Activated CD8-positive, alpha-beta T cell treated with anti-CD3 and anti-CD28 coated beads, Interleukin-2, amount 10 ng/mL, durations not matched to agents 7 days and 5 days (primary cell): Measurements from ENCODE around the gene KCNG2. TPM values are rescaled to one million over a fixed set of nuclear protein-coding genes. Genes with fewer than 3 reads are reported as not detected.

Experiments used
- ATAC-seq: fragments of 150-1000 bp; cut with Tn5 transposase; one replicate; pipeline ENCODE4 v1.10.0; 2021; ENCODE audit warnings: moderate library complexity
- CTCF ChIA-PET: fragments of 350-600 bp; sonication (Branson Sonifier 250); formaldehyde crosslinking; loops from one replicate; lab custom pipeline; 2021; ENCODE audit warnings: antibody characterized with exemption; lab: Charles Lee
- POLR2A ChIA-PET: fragments of 350-600 bp; sonication (Branson Sonifier 250); formaldehyde crosslinking; loops from one replicate; lab custom pipeline; 2021; ENCODE audit warnings: antibody characterized with exemption; lab: Charles Lee
- DNase-seq: peaks from one replicate; pipeline ENCODE4 v3.0.0-alpha.2; 2020
- H3K27ac Mint-ChIP-seq: one replicate; pipeline ENCODE4 v1.8.0; 2021; ENCODE audit warnings: mild to moderate bottlenecking, mixed read lengths
- H3K27me3 Mint-ChIP-seq: one replicate; pipeline ENCODE4 v1.8.0; 2021; ENCODE audit warnings: low read depth, mixed read lengths
- H3K36me3 Mint-ChIP-seq: one replicate; pipeline ENCODE4 v1.8.0; 2021; ENCODE audit warnings: low read depth, mixed read lengths
- H3K4me1 Mint-ChIP-seq: one replicate; pipeline ENCODE4 v1.8.0; 2021; ENCODE audit warnings: low read depth, mixed read lengths
- H3K4me3 Mint-ChIP-seq: one replicate; pipeline ENCODE4 v1.8.0; 2021; ENCODE audit warnings: mild to moderate bottlenecking, mixed read lengths
- H3K9me3 Mint-ChIP-seq: one replicate; pipeline ENCODE4 v1.8.0; 2022; ENCODE audit warnings: mixed read lengths; ENCODE audit not compliant: insufficient read depth
- total RNA-seq, 2 experiments: library from RNA; stranded (reverse); gene quantifications; one replicate each; pipeline ENCODE4 v1.2.3, GENCODE V29; 2021

Gene KCNG2
- total RNA-seq, 2 experiments from 2014 or later = not detected

- Mint-ChIP-seq H3K27ac (peak overlapping the region; percentile 77), H3K36me3 (peaks cover 52% of the 10 kb centered on the region), H3K27me3 (no peaks in the 10 kb centered on the region), H3K9me3 (peaks cover 6% of the 10 kb centered on the region), H3K4me3 (no peak overlapping the region), H3K4me1 (peaks cover 29% of the 10 kb centered on the region)
- ChIA-PET POLR2A (no interaction called here), CTCF (no interaction called here)
- ATAC-seq = peak; percentile 83
- peak; percentile 75 for DNase-seq
Measured at GRCh38 chr18:79912409-79912991, 114.8 kb downstream of the KCNG2 start.

DNA sequence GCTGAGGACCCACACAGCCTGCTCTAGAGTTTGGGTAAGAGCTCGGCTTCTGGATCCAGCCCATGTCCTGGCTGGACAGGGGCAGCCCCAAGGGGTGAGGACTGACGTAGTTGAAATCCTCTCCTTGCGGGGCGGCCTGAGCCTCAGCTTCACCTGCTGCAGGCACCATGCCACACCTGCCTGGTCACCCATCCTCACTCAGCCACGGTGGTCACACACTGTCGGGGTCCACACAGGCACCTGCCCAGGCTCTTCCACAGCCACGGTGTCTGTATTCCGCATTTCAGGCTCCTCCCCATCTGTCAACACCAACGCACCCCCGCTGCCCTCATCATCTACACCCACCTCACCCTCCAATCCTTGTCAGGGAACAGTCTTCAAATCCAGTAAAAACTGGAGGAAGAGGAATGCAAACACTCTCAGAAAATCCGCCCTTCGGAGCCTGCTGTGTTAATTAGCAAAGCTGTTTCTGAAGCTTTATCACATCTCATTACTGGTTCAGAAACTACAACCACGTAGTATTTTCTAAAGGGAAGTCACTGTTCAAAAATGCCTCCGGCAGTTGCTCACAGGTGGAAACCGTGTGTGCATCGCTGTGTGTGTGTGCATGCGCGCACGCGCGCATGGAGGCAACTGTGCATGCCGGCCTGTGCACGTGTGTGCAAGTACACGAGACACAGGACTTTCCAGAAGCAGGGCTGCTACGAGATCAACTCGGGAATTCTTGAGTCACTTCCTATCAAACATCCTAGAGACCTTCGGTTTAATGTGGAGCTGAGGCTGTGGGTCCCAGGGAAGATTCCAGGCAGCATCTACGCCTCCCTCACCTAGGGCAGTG lies 115.5 kb downstream of the KCNG2 start:
- Mint-ChIP-seq H3K4me3 (no peak overlapping the region), H3K36me3 (peaks cover 56% of the 10 kb centered on the region), H3K27ac (peak overlapping the region; percentile 83), H3K27me3 (no peaks in the 10 kb centered on the region), H3K9me3 (peaks cover 6% of the 10 kb centered on the region), H3K4me1 (peaks cover 29% of the 10 kb centered on the region)
- CTCF ChIA-PET = no interaction called here
- ATAC-seq (no peak), DNase-seq (no peak)
- POLR2A ChIA-PET = no interaction called here

- Mint-ChIP-seq H3K4me3 (no peak overlapping the region), H3K36me3 (peaks cover 56% of the 10 kb centered on the region)
Measured at GRCh38 chr18:79914614-79915160, 116.9 kb downstream of the KCNG2 start.

DNA sequence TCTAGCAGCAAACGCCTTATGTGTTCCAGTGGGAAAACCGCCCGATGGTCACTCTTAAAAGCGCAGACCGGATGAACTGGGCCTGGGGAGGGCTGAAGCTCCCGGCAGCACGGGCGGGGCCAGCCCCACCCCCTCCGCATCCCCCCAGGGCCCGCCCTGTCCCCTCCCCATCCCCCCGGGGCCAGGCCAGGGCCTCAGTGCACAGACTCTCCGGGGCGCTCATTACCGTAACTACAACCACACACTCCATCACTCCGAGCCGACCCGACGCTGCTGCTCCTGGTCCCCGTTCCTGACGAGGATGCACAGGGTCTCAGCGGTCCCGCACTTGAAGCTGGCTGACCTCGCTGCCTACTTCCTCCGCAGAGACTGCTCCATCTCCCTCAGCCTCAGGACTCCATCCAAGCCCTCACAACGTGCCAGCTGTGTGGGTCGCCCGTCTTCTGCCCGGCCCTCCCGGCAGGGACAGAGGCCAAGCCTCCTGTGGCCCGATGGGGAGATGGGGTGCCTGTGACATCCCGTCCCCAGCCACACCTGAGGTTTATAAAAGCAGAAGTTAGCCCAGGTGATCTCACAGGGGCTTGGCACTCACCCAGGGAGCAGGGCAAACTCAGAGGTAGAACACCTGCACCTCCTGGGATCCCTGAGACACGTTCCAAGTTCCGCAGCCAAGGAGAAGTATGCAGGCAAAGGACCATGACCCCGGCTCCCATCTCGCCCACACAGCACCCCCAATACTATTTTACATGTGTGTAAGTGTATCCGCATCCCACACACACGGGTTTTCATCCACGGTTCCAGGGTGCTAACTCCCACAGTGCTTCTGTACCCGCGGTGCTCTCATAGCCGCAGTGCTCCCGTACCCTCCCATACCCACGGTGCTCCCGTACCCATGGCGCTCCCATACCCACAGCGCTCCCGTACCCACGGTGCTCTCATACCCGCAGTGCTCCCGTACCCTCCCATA lies 117.7 kb downstream of the KCNG2 start:
- Mint-ChIP-seq H3K4me1 (peaks cover 29% of the 10 kb centered on the region), H3K4me3 (no peak overlapping the region), H3K36me3 (peaks cover 55% of the 10 kb centered on the region), H3K27ac (no peak overlapping the region), H3K27me3 (no peaks in the 10 kb centered on the region), H3K9me3 (peaks cover 6% of the 10 kb centered on the region)
- DNase-seq (no peak), ATAC-seq (no peak)
- ChIA-PET POLR2A (no interaction called here), CTCF (no interaction called here)

More at GRCh38 chr18:79914614-79915160, 116.9 kb downstream of the KCNG2 start:
- CTCF ChIA-PET = no interaction called here
- Mint-ChIP-seq H3K27me3 (no peaks in the 10 kb centered on the region), H3K4me1 (peaks cover 29% of the 10 kb centered on the region), H3K27ac (peak overlapping the region; percentile 83), H3K9me3 (peaks cover 6% of the 10 kb centered on the region)
- no peak for ATAC-seq
- no peak for DNase-seq
- POLR2A ChIA-PET = no interaction called here

DNA sequence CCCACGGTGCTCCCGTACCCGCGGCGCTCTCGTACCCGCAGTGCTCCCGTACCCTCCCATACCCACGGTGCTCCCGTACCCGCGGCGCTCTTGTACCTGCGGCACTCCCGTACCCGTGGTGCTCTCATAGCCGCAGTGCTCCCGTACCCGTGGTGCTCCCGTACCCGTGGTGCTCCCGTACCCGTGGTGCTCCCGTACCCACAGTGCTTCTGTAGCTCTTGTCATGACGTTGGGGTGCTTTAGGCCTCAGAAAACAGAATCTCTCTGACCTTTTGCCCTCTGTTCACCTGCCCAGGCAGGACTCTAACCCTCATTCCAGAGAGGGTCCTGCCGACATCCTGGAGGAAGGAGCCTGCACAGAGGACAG lies 118.4 kb downstream of the KCNG2 start:
- ChIA-PET POLR2A (no interaction called here), CTCF (no interaction called here)
- peaks cover 6% of the 10 kb centered on the region for H3K9me3 Mint-ChIP-seq
- no peak overlapping the region for H3K27ac Mint-ChIP-seq
- H3K36me3 Mint-ChIP-seq = peaks cover 50% of the 10 kb centered on the region
- ATAC-seq (no peak), DNase-seq (no peak)
- H3K4me3 Mint-ChIP-seq = no peak overlapping the region
- peaks cover 29% of the 10 kb centered on the region for H3K4me1 Mint-ChIP-seq
- no peaks in the 10 kb centered on the region for H3K27me3 Mint-ChIP-seq

DNA sequence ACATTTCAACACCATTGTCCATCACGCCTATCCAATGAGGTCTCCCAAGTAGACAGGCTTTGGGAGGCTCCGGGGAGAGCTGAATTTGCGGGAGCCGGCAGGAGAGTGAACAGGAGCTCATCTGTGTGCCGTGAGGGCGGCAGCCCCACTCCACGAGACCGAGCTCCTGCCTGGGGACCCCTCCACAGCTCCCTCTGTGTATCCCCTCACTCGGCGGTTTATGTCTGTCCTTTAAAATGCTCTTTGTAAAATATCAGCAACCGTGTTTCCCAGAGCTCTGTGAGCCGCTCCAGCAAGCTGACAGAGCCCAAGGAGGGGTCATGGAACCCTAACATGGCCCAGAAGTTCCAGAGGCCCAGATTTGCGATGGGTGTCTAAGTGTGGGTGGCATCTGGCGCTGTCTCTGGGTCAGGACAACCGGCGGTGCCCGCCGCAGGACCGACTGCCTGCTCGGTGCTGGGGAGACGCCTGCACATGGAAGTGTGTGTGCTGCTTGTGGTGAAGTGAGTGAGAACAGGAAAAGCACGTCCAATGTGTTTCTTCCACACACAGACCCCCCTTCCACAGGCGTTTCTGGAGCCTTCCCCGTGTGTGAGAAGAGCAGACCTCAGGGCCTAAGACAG lies 118.9 kb downstream of the KCNG2 start:
- no peak for ATAC-seq
- no peak for DNase-seq
- Mint-ChIP-seq H3K27me3 (no peaks in the 10 kb centered on the region), H3K27ac (no peak overlapping the region), H3K36me3 (peaks cover 50% of the 10 kb centered on the region), H3K4me1 (peaks cover 29% of the 10 kb centered on the region), H3K9me3 (peaks cover 6% of the 10 kb centered on the region), H3K4me3 (no peak overlapping the region)
- ChIA-PET POLR2A (no interaction called here), CTCF (no interaction called here)

DNA sequence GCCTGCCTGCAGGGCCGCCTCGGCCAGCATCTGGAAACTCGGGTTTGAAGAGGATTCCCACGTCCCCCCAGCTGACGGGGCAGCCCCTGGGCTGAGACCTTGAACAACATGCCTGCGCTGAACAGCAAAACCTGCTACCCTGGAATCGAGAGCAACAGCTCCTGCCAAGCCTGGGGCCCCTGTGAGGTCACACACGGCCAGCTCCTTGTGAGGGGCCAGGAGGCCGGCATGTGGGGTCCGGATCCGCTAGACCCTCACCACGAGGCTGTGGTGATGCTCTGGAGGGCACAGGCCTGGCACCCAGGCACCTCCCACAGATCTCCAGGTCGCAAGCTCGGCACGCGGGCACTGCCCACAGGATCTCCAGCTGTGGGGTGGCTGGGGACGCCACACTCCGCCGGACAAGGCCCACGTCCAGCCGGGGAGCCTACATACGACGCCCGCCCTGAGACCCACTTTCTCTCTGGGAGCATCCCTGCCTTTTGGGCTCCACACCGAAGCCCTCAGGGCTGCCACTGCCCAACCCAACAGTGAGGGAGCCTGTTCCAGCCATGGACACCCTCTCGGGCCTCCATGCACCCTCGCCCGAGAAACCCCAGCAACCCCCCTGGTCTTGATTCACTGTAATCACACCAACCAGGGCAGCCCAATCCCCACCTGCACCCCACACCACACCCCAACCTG lies 119.6 kb downstream of the KCNG2 start:
- Mint-ChIP-seq H3K9me3 (peaks cover 6% of the 10 kb centered on the region), H3K27ac (no peak overlapping the region), H3K27me3 (no peaks in the 10 kb centered on the region), H3K36me3 (peaks cover 47% of the 10 kb centered on the region), H3K4me3 (no peak overlapping the region), H3K4me1 (peaks cover 26% of the 10 kb centered on the region)
- DNase-seq (no peak), ATAC-seq (no peak)
- POLR2A ChIA-PET = no interaction called here
- CTCF ChIA-PET = no interaction called here

- H3K4me3 Mint-ChIP-seq = no peak overlapping the region
- H3K27me3 Mint-ChIP-seq = no peaks in the 10 kb centered on the region
- DNase-seq (no peak), ATAC-seq (no peak)
- H3K36me3 Mint-ChIP-seq = peaks cover 42% of the 10 kb centered on the region
- ChIA-PET POLR2A (no interaction called here), CTCF (no interaction called here)
- H3K9me3 Mint-ChIP-seq = peaks cover 6% of the 10 kb centered on the region
- H3K27ac Mint-ChIP-seq = no peak overlapping the region
- H3K4me1 Mint-ChIP-seq = peaks cover 19% of the 10 kb centered on the region
Measured at GRCh38 chr18:79917853-79918614, 120.3 kb downstream of the KCNG2 start.

DNA sequence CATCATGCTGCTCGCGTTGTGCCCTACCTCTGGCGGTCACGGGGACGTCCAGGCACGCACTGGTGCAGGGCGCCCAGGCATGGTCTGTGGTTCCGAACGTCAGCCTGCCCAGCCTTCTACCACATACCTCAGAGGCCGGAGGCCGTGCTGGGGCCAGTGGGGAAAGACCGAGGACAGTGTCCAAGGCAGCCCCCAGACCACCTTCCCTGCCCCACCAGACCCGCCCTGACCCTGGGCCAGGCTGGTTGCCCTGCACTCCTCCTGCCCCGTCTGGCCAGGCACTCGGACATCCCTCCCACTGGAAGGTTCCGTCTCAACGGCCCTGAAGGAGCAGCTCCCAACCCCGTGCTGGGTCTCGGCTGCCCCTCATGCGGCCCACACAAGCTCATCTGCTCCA lies 120.9 kb downstream of the KCNG2 start:
- no peaks in the 10 kb centered on the region for H3K27me3 Mint-ChIP-seq
- peaks cover 37% of the 10 kb centered on the region for H3K36me3 Mint-ChIP-seq
- CTCF ChIA-PET = no interaction called here
- H3K9me3 Mint-ChIP-seq = peaks cover 6% of the 10 kb centered on the region
- H3K4me1 Mint-ChIP-seq = peaks cover 13% of the 10 kb centered on the region
- POLR2A ChIA-PET = no interaction called here
- H3K27ac Mint-ChIP-seq = no peak overlapping the region
- DNase-seq (no peak), ATAC-seq (no peak)
- H3K4me3 Mint-ChIP-seq = no peak overlapping the region

DNA sequence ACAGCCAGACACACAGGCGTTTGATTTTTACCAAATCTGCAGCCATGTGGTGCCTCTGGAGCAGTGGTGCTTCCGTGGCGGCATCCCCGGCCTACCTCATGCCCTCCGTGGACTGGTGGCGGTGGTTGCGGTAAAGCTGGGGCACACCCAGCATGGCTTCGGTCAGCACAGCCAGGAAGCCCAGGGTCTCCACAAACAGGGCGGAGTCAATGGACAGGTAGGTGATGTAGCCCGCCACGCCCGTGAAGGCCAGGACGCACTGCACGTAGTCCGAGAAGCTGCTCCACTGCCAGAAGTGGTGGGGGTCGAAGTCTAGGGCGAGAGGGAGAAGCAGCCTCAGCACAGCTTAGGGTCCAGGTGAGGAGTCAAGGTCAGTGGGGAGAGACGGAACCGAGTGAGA lies 121.4 kb downstream of the KCNG2 start:
- ATAC-seq = no peak
- H3K4me3 Mint-ChIP-seq = no peak overlapping the region
- no peaks in the 10 kb centered on the region for H3K27me3 Mint-ChIP-seq
- H3K4me1 Mint-ChIP-seq = peaks cover 8% of the 10 kb centered on the region
- peaks cover 36% of the 10 kb centered on the region for H3K36me3 Mint-ChIP-seq
- POLR2A ChIA-PET = no interaction called here
- peaks cover 6% of the 10 kb centered on the region for H3K9me3 Mint-ChIP-seq
- CTCF ChIA-PET = no interaction called here
- no peak overlapping the region for H3K27ac Mint-ChIP-seq
- DNase-seq = no peak
